GM21723 (cell line): ENCODE data around the gene PSEN1.

ENCODE experiments used
- ATAC-seq: cut with Tn5 transposase; IDR thresholded peaks from one replicate; pipeline ENCODE4 v1.9.1; 2021; ENCODE audit warnings: mild to moderate bottlenecking, moderate library complexity; ENCODE audit not compliant: unreplicated experiment

PSEN1 gene

DNA sequence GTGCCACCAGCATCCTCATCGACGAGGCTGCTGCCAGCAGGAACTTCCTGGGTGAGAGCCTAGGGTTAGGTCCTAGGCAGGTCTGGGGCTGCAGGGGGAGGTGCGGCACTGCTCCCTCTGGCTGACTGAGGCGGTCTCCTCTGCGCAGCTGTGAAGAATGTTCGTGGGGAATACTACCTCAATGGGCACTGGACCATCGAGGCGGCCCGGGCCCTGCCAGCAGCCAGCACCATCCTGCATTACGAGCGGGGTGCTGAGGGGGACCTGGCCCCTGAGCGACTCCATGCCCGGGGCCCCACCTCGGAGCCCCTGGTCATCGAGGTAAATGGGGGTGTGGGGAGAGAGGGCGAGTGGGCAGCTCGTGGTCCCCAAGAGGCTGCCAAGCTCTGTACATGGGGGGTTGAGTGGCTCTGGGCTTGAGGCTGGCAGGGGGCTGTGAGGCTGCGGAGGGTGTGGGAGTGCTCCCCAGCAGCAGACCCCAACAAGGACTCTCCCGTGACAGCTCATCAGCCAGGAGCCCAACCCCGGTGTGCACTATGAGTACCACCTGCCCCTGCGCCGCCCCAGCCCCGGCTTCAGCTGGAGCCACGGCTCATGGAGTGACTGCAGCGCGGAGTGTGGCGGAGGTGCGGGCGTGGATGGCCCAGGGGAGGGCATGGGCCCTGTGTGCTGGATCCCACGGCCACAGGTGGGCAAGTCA is 115.4 kb downstream of the PSEN1 start:
- ATAC-seq = no peak

DNA sequence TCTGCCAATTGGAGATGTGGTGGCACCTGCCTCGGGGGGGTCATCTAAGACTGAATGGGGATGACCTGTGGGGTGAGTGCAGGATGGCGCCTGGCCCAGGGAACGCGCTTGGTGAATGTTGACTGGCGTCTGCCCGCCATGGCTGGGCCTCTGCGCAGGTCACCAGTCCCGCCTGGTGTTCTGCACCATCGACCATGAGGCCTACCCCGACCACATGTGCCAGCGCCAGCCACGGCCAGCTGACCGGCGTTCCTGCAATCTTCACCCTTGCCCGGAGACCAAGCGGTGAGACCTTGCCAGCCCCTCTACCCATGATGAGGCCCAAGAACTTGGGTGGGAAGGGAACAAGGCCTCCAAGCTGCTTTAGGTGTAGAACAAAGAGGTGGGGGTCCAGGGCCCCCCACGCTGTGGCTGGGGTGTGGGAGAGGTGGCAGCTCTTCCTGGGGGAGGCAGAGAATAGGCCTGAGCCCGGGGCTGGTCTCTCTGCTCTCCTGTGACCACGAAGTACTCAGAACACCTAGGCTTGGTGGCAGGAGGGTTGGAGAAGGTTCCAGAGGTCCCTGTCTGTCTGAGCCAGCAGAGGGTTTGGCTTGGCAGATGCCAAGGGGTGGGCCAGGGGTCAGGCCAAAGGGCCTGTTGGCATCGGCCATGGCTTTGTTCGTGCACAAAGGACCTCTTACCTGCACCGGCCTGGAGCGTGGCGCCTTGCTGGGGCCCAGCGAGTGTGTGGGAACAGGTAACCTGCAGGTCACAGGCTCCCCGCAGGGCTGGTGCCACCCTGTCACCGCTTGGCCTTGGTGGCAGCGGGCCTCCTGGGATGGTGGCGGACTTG is 116.4 kb downstream of the PSEN1 start:
- ATAC-seq = no peak

DNA sequence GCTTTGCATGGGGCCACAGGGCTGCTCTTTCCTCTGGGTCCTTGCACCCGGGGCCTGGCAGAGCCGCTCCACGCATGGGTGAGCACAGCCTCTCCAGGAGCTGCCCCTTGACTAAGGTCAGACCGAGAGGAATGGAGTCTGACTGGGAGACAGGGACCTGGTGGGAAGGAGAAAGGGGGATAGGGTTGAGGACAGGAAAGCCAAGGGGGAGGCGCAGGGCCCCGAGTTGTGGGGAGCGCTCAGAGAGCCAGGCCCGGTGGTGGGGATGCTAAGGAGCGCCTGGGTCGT is 117.0 kb downstream of the PSEN1 start:
- ATAC-seq = no peak

- no peak for ATAC-seq
These were observed 117.4 kb downstream of the PSEN1 start for GRCh38 chr14:73253721-73254120.

- ATAC-seq = no peak
These were observed 118.1 kb downstream of the PSEN1 start for GRCh38 chr14:73254247-73255004.

DNA sequence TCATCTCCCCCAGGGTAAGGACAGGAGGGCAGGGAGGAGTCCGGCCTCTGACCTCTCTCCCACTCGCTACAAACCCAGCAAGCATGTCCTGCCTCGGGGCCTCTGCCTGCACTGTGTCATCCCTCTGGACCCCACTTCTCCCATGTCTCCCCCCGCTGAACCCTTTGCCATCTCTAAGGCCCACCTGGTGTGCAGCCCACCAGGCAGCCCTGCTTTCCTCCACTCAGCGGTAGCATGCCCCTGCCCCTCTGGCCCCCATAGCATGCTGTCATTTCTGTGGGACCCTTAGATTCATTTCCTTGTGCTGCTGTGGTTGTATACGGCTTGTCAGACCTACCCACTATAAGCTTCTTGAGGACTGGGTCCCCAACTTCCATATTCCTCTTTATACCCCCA is 118.7 kb downstream of the PSEN1 start:
- no peak for ATAC-seq

- ATAC-seq = no peak
These were observed 119.5 kb downstream of the PSEN1 start for GRCh38 chr14:73255693-73256225.

GRCh38 chr14:73258076-73258475 is 121.8 kb downstream of the PSEN1 start:
- no peak for ATAC-seq

DNA sequence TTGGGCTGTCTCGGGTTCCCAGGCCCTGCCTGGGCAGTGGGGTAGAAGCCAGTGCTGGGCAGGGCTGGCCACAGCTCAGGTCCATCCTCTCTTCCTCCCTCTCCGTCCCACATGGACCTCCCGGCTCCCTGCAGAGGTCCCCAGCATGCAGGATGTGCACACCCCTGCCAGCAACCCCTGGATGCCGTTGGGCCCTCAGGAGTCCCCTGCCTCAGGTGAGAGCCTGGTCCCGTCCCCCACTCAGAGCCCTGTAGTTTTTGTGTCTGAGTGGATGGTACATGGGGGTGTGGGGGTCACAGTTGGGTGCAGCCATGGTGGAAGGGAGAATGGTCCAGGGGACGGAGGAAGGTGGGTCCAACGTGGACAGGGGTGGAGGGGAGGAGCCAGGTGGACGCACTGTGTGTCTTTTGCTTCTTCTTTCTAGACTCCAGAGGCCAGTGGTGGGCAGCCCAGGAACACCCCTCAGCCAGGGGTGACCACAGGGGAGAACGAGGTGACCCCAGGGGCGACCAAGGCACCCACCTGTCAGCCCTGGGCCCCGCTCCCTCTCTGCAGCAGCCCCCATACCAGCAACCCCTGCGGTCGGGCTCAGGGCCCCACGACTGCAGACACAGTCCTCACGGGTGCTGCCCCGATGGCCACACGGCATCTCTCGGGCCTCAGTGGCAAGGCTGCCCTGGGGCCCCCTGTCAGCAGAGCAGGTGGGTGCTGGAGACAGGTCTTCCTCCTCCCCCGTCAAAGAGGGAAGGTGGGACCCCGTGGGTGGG is 122.7 kb downstream of the PSEN1 start:
- no peak for ATAC-seq

- no peak for ATAC-seq
These were observed 123.5 kb downstream of the PSEN1 start for GRCh38 chr14:73259837-73260236.

DNA sequence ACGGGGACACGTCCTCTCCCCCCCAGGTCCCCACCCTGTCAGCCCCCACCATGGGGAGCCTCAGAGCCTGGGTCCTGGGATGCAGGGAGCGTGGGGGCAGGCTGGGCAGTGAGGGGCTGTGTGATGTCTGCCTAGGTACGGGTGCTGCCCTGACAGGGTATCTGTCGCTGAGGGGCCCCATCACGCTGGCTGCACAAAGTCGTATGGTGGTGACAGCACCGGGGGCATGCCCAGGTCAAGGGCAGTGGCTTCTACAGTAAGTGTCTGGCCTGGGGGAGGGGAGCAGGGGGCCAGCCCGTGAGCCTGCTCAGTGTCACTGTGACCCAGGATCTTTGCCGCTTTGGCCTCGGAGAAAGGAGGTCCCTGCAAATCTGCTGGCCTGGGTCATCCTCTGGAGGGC is 124.3 kb downstream of the PSEN1 start:
- ATAC-seq = no peak

- no peak for ATAC-seq
These were observed 124.8 kb downstream of the PSEN1 start for GRCh38 chr14:73261075-73261474.

- no peak for ATAC-seq
These were observed 125.5 kb downstream of the PSEN1 start for GRCh38 chr14:73261520-73262426.

DNA sequence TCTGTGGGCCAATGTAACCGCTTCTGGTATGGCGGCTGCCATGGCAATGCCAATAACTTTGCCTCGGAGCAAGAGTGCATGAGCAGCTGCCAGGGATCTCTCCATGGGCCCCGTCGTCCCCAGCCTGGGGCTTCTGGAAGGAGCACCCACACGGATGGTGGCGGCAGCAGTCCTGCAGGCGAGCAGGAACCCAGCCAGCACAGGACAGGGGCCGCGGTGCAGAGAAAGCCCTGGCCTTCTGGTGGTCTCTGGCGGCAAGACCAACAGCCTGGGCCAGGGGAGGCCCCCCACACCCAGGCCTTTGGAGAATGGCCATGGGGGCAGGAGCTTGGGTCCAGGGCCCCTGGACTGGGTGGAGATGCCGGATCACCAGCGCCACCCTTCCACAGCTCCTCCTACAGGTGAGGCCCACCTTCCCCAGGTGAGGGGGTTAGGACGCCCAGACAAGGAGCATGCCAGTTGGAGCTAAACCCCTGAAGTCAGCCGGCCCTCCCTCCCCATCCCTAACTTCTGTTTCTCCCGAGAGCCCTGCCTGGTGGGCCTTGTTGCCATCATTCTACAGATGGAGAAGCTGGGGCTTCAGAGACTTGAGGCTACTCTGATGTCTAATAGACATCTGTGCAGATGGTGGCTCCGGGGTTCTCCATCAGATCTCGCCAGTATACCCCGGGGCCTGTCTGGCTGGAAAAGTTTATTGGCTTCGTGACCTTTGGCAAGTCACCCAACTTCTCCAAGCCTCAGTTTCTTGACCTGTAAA is 126.3 kb downstream of the PSEN1 start:
- ATAC-seq = no peak

GRCh38 chr14:73263606-73264005 is 127.3 kb downstream of the PSEN1 start:
- ATAC-seq = no peak

GRCh38 chr14:73264080-73264884 is 128.0 kb downstream of the PSEN1 start:
- ATAC-seq = no peak

DNA sequence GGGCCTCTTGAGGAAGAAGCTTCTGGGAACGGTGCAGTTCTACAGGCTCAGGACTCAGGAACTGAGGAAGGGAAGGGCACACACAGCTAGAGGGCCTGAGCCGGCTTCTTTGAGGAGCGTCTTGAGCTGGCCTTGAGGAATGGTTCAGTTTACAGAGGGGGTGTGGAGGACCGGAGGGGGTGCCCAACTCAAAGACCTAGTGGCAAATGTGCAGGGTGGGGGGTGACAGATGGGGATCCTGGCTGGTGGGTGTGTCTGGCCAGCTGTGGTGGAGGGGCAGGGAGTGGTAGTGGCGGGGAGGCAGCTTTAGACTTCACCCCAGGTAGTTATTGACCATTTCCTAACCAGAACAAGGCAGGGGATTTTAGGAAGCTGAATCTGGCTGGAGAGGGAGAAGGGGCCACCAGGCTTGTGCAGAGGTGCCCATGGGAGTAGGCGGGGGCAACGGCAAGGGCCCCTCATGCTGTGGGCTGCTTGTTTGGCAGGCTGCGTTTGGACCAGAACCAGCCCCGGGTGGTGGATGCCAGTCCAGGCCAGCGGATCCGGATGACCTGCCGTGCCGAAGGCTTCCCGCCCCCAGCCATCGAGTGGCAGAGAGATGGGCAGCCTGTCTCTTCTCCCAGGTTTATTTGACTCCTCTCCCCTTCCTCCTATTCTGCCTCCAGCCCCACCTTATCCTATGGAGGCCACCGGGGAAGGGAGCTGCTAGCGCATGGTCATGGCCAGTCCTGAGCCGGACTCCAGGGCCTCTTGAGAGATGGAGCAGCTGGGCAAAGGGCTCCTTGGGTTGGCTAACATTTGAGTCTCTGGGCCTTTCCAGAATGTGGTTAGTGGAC is 128.8 kb downstream of the PSEN1 start:
- ATAC-seq = no peak

DNA sequence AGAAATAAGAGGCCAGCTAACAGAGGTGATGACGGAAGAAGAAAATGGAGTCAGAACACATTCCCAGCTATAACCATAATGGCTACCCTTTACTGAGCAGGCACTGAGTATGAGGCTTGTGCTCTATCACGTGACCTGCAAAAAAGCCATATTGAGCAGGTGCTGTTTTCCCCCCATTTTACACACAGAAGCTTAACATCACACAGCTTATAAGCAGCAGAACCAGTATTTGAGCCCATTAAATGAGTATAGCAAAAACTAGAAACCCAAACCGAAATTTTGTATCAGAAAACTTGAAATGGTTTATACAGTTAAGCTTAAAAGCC is 129.4 kb downstream of the PSEN1 start:
- no peak for ATAC-seq
